PC-3 (cell line): Measurements from ENCODE around the gene ZSCAN23. TPM values are rescaled to one million over a fixed set of nuclear protein-coding genes. Genes with fewer than 3 reads are reported as not detected.

ENCODE experiments used
- ATAC-seq: fragments of 200-7000 bp; cut with Tn5 transposase; 2 replicates; pipeline ENCODE4 v1.9.1; 2020; ENCODE audit warnings: mild to moderate bottlenecking, moderate library complexity
- Bru-seq: library from RNA; stranded (reverse); fragments of 400-500 nt; gene quantifications from one replicate; lab custom pipeline; 2021; lab: Mats Ljungman, UMichigan
- BruChase-seq, 2 experiments: library from RNA; stranded (reverse); fragments of 400-500 nt; gene quantifications; one replicate each; lab custom pipeline; 2021; lab: Mats Ljungman, UMichigan
- BruUV-seq: library from RNA; stranded (reverse); fragments of 400-500 nt; replicated peaks from 2 replicates; lab custom pipeline; 2021; lab: Mats Ljungman, UMichigan
- CTCF ChIA-PET: fragments of 300-600 bp; sonication (Branson Sonifier 250); formaldehyde crosslinking; loops from one replicate; lab custom pipeline; 2022; ENCODE audit warnings: antibody characterized with exemption; lab: Charles Lee
- POLR2A ChIA-PET: fragments of 300-600 bp; sonication (Branson Sonifier 250); formaldehyde crosslinking; loops from one replicate; lab custom pipeline; 2022; ENCODE audit warnings: antibody characterized with exemption; ENCODE audit not compliant: unreplicated experiment; lab: Charles Lee
- DNase-seq: peaks from one replicate; pipeline ENCODE4 v3.0.0-alpha.2; 2015
- H2AFZ ChIP-seq: fragments of 300-600 bp; sonication (generic); 2 replicates; pipeline ENCODE4 v1.6.0; 2016; ENCODE audit warnings: antibody characterized with exemption, low read length
- H3F3A ChIP-seq: fragments of 300-600 bp; sonication (generic); one replicate; pipeline ENCODE4 v1.6.0; 2017; ENCODE audit warnings: antibody characterized with exemption, low read length, control low read depth, mild to moderate bottlenecking; ENCODE audit not compliant: unreplicated experiment
- H3K27ac ChIP-seq: fragments of 300-600 bp; sonication (generic); 2 replicates; pipeline ENCODE4 v1.5.1; 2016; ENCODE audit warnings: mild to moderate bottlenecking, low read length
- H3K27me3 ChIP-seq: fragments of 300-600 bp; sonication (generic); 2 replicates; pipeline ENCODE4 v1.6.1; 2016; ENCODE audit warnings: low read length, mixed read lengths
- H3K36me3 ChIP-seq: fragments of 300-600 bp; sonication (generic); 2 replicates; pipeline ENCODE4 v1.6.1; 2016; ENCODE audit warnings: low read depth, mixed run types, low read length, mixed read lengths
- H3K4me1 ChIP-seq: fragments of 300-600 bp; sonication (generic); 2 replicates; pipeline ENCODE4 v1.5.1; 2016; ENCODE audit warnings: low read length; ENCODE audit not compliant: insufficient read depth
- H3K4me2 ChIP-seq: fragments of 300-600 bp; sonication (generic); 2 replicates; pipeline ENCODE4 v1.6.0; 2016; ENCODE audit warnings: low read length
- H3K4me3 ChIP-seq: fragments of 300-600 bp; sonication (generic); 2 replicates; pipeline ENCODE4 v1.5.1; 2016; ENCODE audit warnings: mild to moderate bottlenecking, low read length, mixed read lengths
- H3K79me2 ChIP-seq: fragments of 300-600 bp; sonication (generic); 2 replicates; pipeline ENCODE4 v1.6.1; 2017; ENCODE audit warnings: low read length, mixed read lengths
- H3K9ac ChIP-seq: fragments of 300-600 bp; sonication (generic); 2 replicates; pipeline ENCODE4 v1.6.0; 2016; ENCODE audit warnings: mild to moderate bottlenecking, low read length
- H3K9me2 ChIP-seq: fragments of 300-600 bp; sonication (generic); replicated peaks from 2 replicates; pipeline ENCODE4 v1.6.1; 2016; ENCODE audit warnings: mixed run types, low read length, mixed read lengths
- H3K9me3 ChIP-seq: fragments of 300-600 bp; sonication (generic); 2 replicates; pipeline ENCODE4 v1.6.1; 2016; ENCODE audit warnings: low read length, mixed read lengths
- H4K20me1 ChIP-seq: fragments of 300-600 bp; sonication (generic); 2 replicates; pipeline ENCODE4 v1.6.1; 2016; ENCODE audit warnings: low read length, mixed read lengths
- CTCF ChIP-seq: fragments of 300-600 bp; sonication (generic); conservative IDR thresholded peaks from 2 replicates; pipeline ENCODE4 v1.5.1; 2017; ENCODE audit warnings: antibody characterized with exemption, low read depth, mild to moderate bottlenecking, low read length
- EZH2 ChIP-seq: fragments of 300-600 bp; sonication (generic); IDR thresholded peaks from one replicate; pipeline ENCODE4 v1.6.1; 2017; ENCODE audit warnings: antibody characterized with exemption, mild to moderate bottlenecking, low read length; ENCODE audit not compliant: unreplicated experiment
- EZH2phosphoT487 ChIP-seq: fragments of 300-600 bp; sonication (generic); IDR thresholded peaks from 2 replicates; pipeline ENCODE4 v1.6.1; 2018; ENCODE audit warnings: mild to moderate bottlenecking, antibody characterized with exemption, low read length, borderline replicate concordance
- intact Hi-C: fragments of 100-400 bp; cut with micrococcal nuclease; formaldehyde crosslinking; loops from 2 replicates; pipeline ENCODE4 v1.9.0; 2023
- long read RNA-seq: library from polyadenylated mRNA; unstranded; transcript quantifications from one replicate; pipeline ENCODE4 v2.0.0, GENCODE V29; 2021; ENCODE audit not compliant: unreplicated experiment
- total RNA-seq: library from RNA; depleted of rRNA; stranded (reverse); fragments of >200 nt; gene quantifications from 2 replicates; pipeline ENCODE4 v1.2.3, GENCODE V29; 2014; rRNA removed

The ZSCAN23 gene
- total RNA-seq = 2.2 and 3.4 TPM in 2 replicates
- Bru-seq, nascent RNA = percentile 71 among the genes with signal in this experiment
- BruChase-seq, experiment 1, labeled RNA remaining after a 6-hour chase = percentile 58 among the genes with signal in this experiment
- BruChase-seq, experiment 2, labeled RNA remaining after a 2-hour chase = percentile 74 among the genes with signal in this experiment
- long read RNA-seq, partial matches to known transcripts = 1 of 4 reads
- long read RNA-seq, other reads (novel, unspliced or antisense) = 3 of 4 reads

GRCh38 chr6:28443112-28443773 is at the start of gene ZSCAN23:
Gene ZSCAN23 (minus strand): TSS chr6:28443491. CDS start chr6:28436266, 7,225 bp downstream.
- TF ChIP-seq EZH2phosphoT487 = no peak
- TF ChIP-seq CTCF = no peak; the same call in 1 of the 2 replicates
- TF ChIP-seq EZH2 = no peak
- peak within 1 kb of the TSS; percentile 88 for H3K4me3 ChIP-seq
- H3K4me2 ChIP-seq = peak within 1 kb of the TSS; percentile 82
- H2AFZ ChIP-seq = peak within 1 kb of the TSS; percentile 97
- H3F3A ChIP-seq = no peaks in the 10 kb centered on the region
- no peaks in the 10 kb centered on the region for H4K20me1 ChIP-seq
- H3K27ac ChIP-seq = no peak within 1 kb of the TSS
- peaks cover 9% of the 10 kb centered on the region for H3K79me2 ChIP-seq
- H3K9me2 ChIP-seq = no peaks in the 10 kb centered on the region
- no TSS peak for BruUV-seq
- H3K27me3 ChIP-seq = no peaks in the 10 kb centered on the region
- no peaks in the 10 kb centered on the region for H3K9me3 ChIP-seq
- ATAC-seq (peak; percentile 98), DNase-seq (peak; percentile 91)
- H3K36me3 ChIP-seq = no peaks in the 10 kb centered on the region
- ChIA-PET CTCF (no interaction called here), POLR2A (no interaction called here)
- peak within 1 kb of the TSS; percentile 79 for H3K9ac ChIP-seq
- intact Hi-C loops = loop anchor here (2.0 to 5.0 kb wide), 2 partner anchors 100 to 144 kb away; a partner anchor contains a TSS
- peaks cover 9% of the 10 kb centered on the region; the same call in 1 of the 2 replicates for H3K4me1 ChIP-seq

GRCh38 chr6:28491984-28492317 is 48.7 kb upstream of the ZSCAN23 start:
- TF ChIP-seq EZH2phosphoT487 (no peak), CTCF (no peak), EZH2 (no peak)
- no peaks in the 10 kb centered on the region for H3K27me3 ChIP-seq
- H4K20me1 ChIP-seq = no peaks in the 10 kb centered on the region
- no peaks in the 10 kb centered on the region for H3K79me2 ChIP-seq
- intact Hi-C loops = no loop called here
- CTCF ChIA-PET = no interaction called here
- no peaks in the 10 kb centered on the region for H3K9me3 ChIP-seq
- POLR2A ChIA-PET = no interaction called here
- ATAC-seq (no peak), DNase-seq (no peak)
- H3K9me2 ChIP-seq = no peaks in the 10 kb centered on the region
- no peaks in the 10 kb centered on the region for H3K36me3 ChIP-seq
- no peak overlapping the region for H3K27ac ChIP-seq
- no peak overlapping the region for H3K4me3 ChIP-seq
- BruUV-seq = no TSS peak
- no peaks in the 10 kb centered on the region for H3F3A ChIP-seq
- peaks cover 13% of the 10 kb centered on the region for H3K4me1 ChIP-seq
- no peak overlapping the region for H2AFZ ChIP-seq
- no peak overlapping the region for H3K9ac ChIP-seq
- H3K4me2 ChIP-seq = no peak overlapping the region; the same call in 1 of the 2 replicates
